Breast epithelium (tissue), 3 donors: ENCODE results near the gene DPP4.

ENCODE experiments used
- CTCF ChIP-seq, 3 donors: fragments of 450-650 bp; IDR thresholded peaks; one replicate each; pipeline ENCODE4 v1.5.1; 2016 to 2017; ENCODE audit warnings: antibody characterized with exemption in 3 of 3, mild to moderate bottlenecking in 3 of 3, moderate library complexity in 3 of 3
- POLR2A ChIP-seq: fragments of 450-650 bp; IDR thresholded peaks from one replicate; pipeline ENCODE4 v1.6.1; 2016; ENCODE audit warnings: antibody characterized with exemption, mild to moderate bottlenecking, moderate library complexity
- POLR2AphosphoS5 ChIP-seq, 3 donors: sonication (generic); formaldehyde crosslinking; IDR thresholded peaks; one replicate each; pipeline ENCODE4 v1.6.1; 2017; ENCODE audit warnings: antibody characterized with exemption in 3 of 3

DNA sequence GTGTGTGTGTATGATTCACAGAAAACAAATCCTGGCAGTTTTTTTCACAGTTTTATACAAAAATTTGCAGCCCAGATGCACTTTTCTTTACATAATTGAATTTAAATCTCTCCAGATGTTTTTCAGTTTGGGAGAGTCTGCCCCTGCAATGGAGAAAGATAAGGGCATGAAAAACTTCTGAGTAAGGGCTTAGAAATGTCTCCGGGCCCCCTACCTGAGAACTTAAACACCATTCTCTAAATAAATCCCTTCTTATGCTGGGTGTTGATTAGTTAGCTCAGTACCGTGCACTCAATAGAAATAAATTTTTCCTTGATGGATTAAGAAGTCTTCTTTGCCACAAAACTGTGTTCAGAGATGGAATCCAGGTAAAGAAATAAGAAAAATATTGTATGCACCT is 64.5 kb downstream of the DPP4 start:
- TF ChIP-seq POLR2A: no peak
- no peak for TF ChIP-seq CTCF (IDR thresholded peaks at IDR 0.05)
- no peak for TF ChIP-seq POLR2AphosphoS5 (IDR thresholded peaks at IDR 0.05)
